Thoracic aorta (tissue), 2 donors: Measurements from ENCODE around the gene PCDHGB5. TPM values are rescaled to one million over a fixed set of nuclear protein-coding genes. Genes with fewer than 3 reads are reported as not detected.

Experiments used
- ATAC-seq: fragments of 150-250 bp; one replicate; pipeline ENCODE4 v1.8.0; 2017; ENCODE audit warnings: low read depth; ENCODE audit not compliant: insufficient number of reproducible peaks, low FRiP score
- DNase-seq: peaks from one replicate; pipeline ENCODE4 v3.0.0-alpha.2; 2020; ENCODE audit warnings: low spot score
- H3K27ac ChIP-seq, 2 donors: fragments of 200-600 bp; sonication (generic); 1 replicate in 1 of 2; 2 replicates in 1 of 2; pipeline ENCODE4 v1.5.1; 2016; ENCODE audit warnings: mild to moderate bottlenecking in 2 of 2, moderate library complexity in 2 of 2
- H3K27me3 ChIP-seq: fragments of 200-600 bp; sonication (generic); replicated peaks from 2 replicates; pipeline ENCODE4 v1.6.0; 2016; ENCODE audit warnings: mild to moderate bottlenecking; ENCODE audit not compliant: insufficient read depth
- H3K36me3 ChIP-seq: fragments of 200-600 bp; sonication (generic); one replicate; pipeline ENCODE4 v1.5.1; 2016
- H3K4me1 ChIP-seq, 2 donors: fragments of 200-600 bp; sonication (generic); 1 replicate in 1 of 2; 2 replicates in 1 of 2; pipeline versions ENCODE4 v1.5.1 to v1.6.0; 2016; ENCODE audit warnings: low read depth in 2 of 2, mild to moderate bottlenecking in 1 of 2; ENCODE audit not compliant: control insufficient read depth in 1 of 2
- H3K4me3 ChIP-seq: fragments of 200-600 bp; sonication (generic); 2 replicates; pipeline ENCODE4 v1.5.1; 2016; ENCODE audit warnings: mild to moderate bottlenecking
- H3K9me3 ChIP-seq: fragments of 200-600 bp; sonication (generic); 2 replicates; pipeline ENCODE4 v1.5.1; 2016
- total RNA-seq, 2 donors: library from RNA; depleted of rRNA; stranded (reverse); fragments of >200 nt; gene quantifications; one replicate each; pipeline versions ENCODE4 v1.1.0 to v1.2.3, GENCODE V29; 2016
- TF ChIP-seq, protein P1 (sequence below): fragments of 200-600 bp; sonication (generic); IDR thresholded peaks from one replicate; pipeline ENCODE4 v1.5.1; 2019; ENCODE audit warnings: antibody characterized with exemption

Gene PCDHGB5
- total RNA-seq, 2 donors from 2014 or later = 20.8 to 26.3 TPM

DNA sequence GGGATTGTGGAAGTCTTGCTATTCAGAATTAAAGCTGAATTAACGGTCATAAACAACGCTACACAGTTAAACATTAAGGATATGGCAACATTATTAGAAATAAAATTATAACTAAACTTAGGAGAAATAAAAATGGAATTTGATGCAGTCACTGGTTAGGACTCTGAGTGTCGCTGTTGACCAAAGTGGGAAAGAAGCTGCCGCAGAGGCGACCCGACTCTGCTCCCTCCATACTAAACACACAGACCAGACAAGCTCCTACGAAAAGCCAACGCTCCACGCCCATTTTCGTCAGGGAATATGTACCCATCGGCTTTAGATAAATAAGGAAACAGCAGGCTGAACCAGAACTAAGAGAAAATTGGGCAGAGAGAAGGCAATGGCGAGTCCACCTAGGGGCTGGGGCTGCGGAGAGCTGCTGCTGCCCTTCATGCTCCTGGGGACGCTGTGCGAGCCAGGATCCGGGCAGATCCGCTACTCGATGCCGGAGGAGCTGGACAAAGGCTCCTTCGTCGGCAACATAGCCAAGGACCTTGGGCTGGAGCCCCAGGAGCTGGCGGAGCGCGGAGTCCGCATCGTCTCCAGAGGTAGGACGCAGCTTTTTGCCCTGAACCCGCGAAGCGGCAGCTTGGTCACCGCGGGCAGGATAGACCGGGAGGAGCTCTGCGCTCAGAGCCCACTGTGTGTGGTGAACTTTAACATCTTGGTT is 33.6 kb upstream of the PCDHGB5 start, which contains the start of gene PCDHGA5:
TSS of gene PCDHGA5 (plus strand) at position 211 of the 709 bp plus-strand sequence. CDS start at position 380, 169 bp downstream.
- peak within 1 kb of the TSS; percentile 3 for H3K4me3 ChIP-seq
- no peak for ATAC-seq
- H3K27me3 ChIP-seq = no peaks in the 10 kb centered on the region
- H3K36me3 ChIP-seq = no peaks in the 10 kb centered on the region
- H3K27ac ChIP-seq = no peak within 1 kb of the TSS
- H3K4me1 ChIP-seq = no peaks in the 10 kb centered on the region
- TF ChIP-seq, protein P1, sequence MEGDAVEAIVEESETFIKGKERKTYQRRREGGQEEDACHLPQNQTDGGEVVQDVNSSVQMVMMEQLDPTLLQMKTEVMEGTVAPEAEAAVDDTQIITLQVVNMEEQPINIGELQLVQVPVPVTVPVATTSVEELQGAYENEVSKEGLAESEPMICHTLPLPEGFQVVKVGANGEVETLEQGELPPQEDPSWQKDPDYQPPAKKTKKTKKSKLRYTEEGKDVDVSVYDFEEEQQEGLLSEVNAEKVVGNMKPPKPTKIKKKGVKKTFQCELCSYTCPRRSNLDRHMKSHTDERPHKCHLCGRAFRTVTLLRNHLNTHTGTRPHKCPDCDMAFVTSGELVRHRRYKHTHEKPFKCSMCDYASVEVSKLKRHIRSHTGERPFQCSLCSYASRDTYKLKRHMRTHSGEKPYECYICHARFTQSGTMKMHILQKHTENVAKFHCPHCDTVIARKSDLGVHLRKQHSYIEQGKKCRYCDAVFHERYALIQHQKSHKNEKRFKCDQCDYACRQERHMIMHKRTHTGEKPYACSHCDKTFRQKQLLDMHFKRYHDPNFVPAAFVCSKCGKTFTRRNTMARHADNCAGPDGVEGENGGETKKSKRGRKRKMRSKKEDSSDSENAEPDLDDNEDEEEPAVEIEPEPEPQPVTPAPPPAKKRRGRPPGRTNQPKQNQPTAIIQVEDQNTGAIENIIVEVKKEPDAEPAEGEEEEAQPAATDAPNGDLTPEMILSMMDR = no peak
- DNase-seq = no peak
- H3K9me3 ChIP-seq = peaks cover 84% of the 10 kb centered on the region

DNA sequence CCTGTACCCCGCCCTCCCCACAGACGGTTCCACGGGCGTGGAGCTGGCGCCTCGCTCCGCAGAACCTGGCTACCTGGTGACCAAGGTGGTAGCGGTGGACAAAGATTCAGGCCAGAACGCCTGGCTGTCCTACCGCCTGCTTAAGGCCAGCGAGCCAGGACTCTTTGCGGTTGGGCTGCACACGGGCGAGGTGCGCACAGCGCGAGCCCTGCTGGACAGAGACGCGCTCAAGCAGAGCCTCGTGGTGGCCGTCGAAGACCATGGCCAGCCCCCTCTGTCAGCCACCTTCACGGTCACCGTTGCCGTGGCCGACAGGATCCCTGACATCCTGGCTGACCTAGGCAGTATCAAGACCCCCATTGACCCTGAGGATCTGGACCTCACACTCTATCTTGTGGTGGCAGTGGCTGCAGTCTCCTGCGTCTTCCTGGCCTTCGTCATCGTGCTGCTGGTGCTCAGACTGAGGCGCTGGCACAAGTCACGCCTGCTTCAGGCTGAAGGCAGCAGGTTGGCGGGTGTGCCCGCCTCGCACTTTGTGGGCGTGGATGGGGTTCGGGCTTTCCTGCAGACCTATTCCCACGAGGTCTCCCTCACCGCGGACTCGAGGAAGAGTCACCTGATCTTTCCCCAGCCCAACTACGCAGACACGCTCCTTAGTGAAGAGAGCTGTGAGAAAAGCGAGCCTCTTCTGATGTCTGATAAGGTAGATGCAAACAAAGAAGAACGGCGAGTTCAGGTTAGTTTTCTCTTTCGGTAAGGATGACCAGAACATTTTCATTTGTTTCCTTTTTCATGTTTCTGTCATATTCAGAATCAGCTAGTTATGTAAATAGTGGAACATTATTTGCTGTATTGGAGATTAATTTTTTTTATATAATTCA is 31.5 kb upstream of the PCDHGB5 start:
- H3K4me1 ChIP-seq = no peaks in the 10 kb centered on the region
- H3K9me3 ChIP-seq = peaks cover 85% of the 10 kb centered on the region
- no peaks in the 10 kb centered on the region for H3K36me3 ChIP-seq
- H3K27me3 ChIP-seq = no peaks in the 10 kb centered on the region
- ATAC-seq = no peak
- peak overlapping the region; percentile 13 for H3K4me3 ChIP-seq
- no peak overlapping the region for H3K27ac ChIP-seq
- TF ChIP-seq, protein P1 = no peak
- no peak for DNase-seq

DNA sequence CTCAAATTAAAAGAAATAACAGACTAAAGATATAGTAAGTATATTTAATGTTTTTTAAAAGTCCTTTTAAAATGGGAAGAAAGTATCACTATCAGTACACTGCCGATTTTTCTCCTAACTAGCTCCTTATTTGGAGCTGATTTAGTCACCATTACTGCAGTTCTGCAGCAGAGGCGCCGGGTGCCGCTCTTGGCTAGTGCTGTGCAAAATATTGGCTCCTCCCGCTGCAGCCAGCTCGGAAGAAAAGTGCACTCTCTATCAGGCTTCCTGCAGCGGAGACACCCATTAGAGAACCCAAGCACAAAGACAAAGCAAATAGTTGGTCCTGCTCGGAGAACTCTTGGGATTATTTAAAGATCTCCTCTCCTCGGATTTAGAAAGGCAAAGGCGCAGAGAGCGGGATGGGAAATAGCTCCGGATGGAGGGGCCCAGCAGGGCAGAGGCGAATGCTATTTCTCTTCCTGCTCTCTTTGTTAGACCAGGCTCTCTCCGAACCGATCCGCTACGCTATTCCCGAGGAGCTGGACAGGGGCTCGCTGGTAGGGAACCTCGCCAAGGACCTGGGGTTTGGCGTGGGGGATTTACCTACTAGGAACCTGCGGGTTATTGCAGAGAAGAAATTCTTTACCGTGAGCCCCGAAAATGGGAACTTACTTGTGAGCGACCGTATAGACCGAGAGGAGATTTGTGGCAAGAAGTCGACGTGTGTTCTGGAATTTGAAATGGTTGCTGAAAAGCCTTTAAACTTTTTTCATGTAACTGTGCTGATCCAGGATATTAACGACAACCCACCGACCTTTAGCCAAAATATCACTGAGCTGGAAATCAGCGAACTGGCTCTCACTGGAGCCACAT is 27.5 kb upstream of the PCDHGB5 start, which contains the start of gene PCDHGB3:
TSS of gene PCDHGB3 (plus strand) at position 249 of the 855 bp plus-strand sequence. CDS start at position 402, 153 bp downstream.
- no peak for ATAC-seq
- no peak for DNase-seq
- Histone ChIP-seq H3K4me1 (no peaks in the 10 kb centered on the region), H3K27ac (no peak within 1 kb of the TSS), H3K9me3 (peaks cover 93% of the 10 kb centered on the region), H3K27me3 (no peaks in the 10 kb centered on the region), H3K4me3 (peak within 1 kb of the TSS; percentile 41), H3K36me3 (no peaks in the 10 kb centered on the region)
- TF ChIP-seq, protein P1 = no peak

DNA sequence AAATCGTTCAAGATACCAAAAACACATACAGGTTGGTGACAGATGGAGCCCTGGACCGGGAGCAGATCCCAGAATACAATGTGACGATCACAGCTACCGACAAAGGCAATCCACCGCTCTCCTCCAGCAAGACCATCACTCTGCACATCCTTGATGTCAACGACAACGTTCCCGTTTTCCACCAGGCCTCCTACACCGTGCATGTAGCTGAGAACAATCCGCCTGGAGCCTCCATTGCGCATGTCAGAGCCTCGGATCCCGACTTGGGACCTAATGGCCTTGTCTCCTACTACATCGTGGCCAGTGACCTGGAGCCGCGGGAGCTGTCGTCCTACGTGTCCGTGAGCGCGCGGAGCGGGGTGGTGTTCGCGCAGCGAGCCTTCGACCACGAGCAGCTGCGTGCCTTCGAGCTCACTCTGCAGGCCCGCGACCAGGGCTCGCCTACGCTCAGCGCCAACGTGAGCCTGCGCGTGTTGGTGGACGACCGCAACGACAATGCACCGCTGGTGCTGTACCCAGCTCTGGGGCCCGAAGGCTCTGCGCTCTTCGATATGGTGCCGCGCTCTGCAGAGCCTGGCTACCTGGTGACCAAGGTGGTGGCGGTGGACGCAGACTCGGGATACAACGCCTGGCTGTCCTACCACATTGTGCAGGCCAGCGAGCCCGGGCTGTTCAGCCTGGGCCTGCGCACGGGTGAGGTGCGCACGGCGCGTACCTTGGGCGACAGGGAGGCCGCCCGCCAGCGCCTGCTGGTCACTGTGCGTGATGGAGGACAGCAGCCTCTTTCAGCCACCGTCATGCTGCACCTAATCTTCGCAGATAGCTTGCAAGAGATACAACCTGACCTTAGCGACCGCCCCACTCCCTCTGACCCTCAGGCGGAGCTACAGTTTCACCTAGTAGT is 25.9 kb upstream of the PCDHGB5 start:
- Histone ChIP-seq H3K27me3 (no peaks in the 10 kb centered on the region), H3K36me3 (no peaks in the 10 kb centered on the region), H3K4me3 (peak overlapping the region; percentile 24), H3K4me1 (no peaks in the 10 kb centered on the region), H3K9me3 (peaks cover 89% of the 10 kb centered on the region), H3K27ac (no peak overlapping the region)
- DNase-seq = no peak
- TF ChIP-seq, protein P1 = no peak
- no peak for ATAC-seq
